Brain microvascular endothelial cell (primary cell): ENCODE data around the gene GIPC2.

Experiments
- DNase-seq: peaks from one replicate; pipeline ENCODE4 v3.0.0-alpha.2; 2020
- H3K27ac ChIP-seq: fragments of 250-450 bp; sonication (Bioruptor Pico); 2 replicates; pipeline ENCODE4 v1.5.1; 2020; ENCODE audit warnings: mild to moderate bottlenecking, moderate library complexity
- H3K27me3 ChIP-seq: fragments of 250-450 bp; sonication (Bioruptor Pico); replicated peaks from 2 replicates; pipeline ENCODE4 v1.5.1; 2020; ENCODE audit warnings: mild to moderate bottlenecking
- H3K36me3 ChIP-seq: fragments of 250-450 bp; sonication (Bioruptor Pico); replicated peaks from 2 replicates; pipeline ENCODE4 v1.5.1; 2020; ENCODE audit warnings: mild to moderate bottlenecking
- H3K4me3 ChIP-seq: 2 replicates; pipeline ENCODE4 v1.5.1; 2011; ENCODE audit warnings: low read depth, mild to moderate bottlenecking, control low read depth, low read length, moderate library complexity
- CTCF ChIP-seq: IDR thresholded peaks from 2 replicates; pipeline ENCODE4 v1.5.1; 2011; ENCODE audit warnings: low read depth, mild to moderate bottlenecking, moderate library complexity, low read length, control low read depth, inconsistent platforms; ENCODE audit errors: missing control alignments
- in situ Hi-C: cut with HindIII; loops from 2 replicates; pipeline ENCODE4 v1.10.0; 2017; ENCODE audit warnings: low sequenced_read_pairs, low pct_ligation_motif_present

Gene GIPC2

GRCh38 chr1:78004719-78005447, 40.9 kb upstream of the GIPC2 start, which contains the start of gene DNAJB4:
Gene DNAJB4, plus strand, starts transcription at chr1:78004939. Its CDS starts 172 bp downstream, at chr1:78005111.
- no peaks in the 10 kb centered on the region for H3K27me3 ChIP-seq
- in situ Hi-C loops = no loop called here
- no peaks in the 10 kb centered on the region for H3K36me3 ChIP-seq
- peak within 1 kb of the TSS; percentile 69 for H3K4me3 ChIP-seq
- no peak for TF ChIP-seq CTCF
- DNase-seq = peak; percentile 97
- peak within 1 kb of the TSS; percentile 92 for H3K27ac ChIP-seq

DNA sequence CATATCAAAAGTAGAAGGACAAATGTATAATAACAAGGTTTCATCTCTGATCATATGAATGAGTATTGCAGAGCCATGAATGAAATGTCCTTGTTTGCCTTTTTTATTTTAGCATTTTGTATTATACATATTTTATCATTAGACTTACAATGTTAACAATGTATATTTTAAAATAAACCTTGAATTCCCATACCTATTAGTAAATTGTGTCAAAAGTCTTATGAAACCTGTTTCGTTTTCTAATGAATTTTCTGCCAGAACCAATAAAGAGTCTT, 40.4 kb upstream of the GIPC2 start:
- peak overlapping the region; percentile 69 for H3K4me3 ChIP-seq
- TF ChIP-seq CTCF = no peak
- H3K36me3 ChIP-seq = no peaks in the 10 kb centered on the region
- in situ Hi-C loops = no loop called here
- H3K27ac ChIP-seq = peak overlapping the region; percentile 92
- no peaks in the 10 kb centered on the region for H3K27me3 ChIP-seq
- DNase-seq = no peak

- DNase-seq = peak; percentile 81
- Histone ChIP-seq H3K27ac (peak overlapping the region; percentile 92), H3K36me3 (no peaks in the 10 kb centered on the region), H3K27me3 (no peaks in the 10 kb centered on the region), H3K4me3 (peak overlapping the region; percentile 69)
- TF ChIP-seq CTCF = no peak
- in situ Hi-C loops = no loop called here
These were observed 40.0 kb upstream of the GIPC2 start for GRCh38 chr1:78005755-78006154.

DNA sequence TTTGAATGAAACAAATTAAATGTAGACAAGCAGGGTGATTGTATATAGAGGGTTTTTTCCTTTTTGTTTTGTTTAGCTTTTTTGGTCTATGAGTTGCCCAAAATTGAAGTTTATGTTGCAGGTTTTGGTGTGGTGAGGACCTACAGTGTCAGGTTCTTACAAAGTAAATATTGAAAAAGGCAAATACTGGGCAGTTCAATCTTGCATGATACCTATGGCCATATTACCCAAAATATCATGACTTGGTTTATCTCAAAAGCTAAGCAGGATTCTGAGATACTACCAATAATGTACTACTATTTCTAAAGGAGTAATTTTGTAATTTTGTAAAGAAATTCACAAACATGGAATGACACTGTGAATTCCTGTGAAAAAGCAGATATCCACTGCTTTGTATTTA, 39.2 kb upstream of the GIPC2 start:
- in situ Hi-C loops = no loop called here
- TF ChIP-seq CTCF = no peak
- H3K36me3 ChIP-seq = no peaks in the 10 kb centered on the region
- H3K27me3 ChIP-seq = no peaks in the 10 kb centered on the region
- peak overlapping the region; percentile 69 for H3K4me3 ChIP-seq
- H3K27ac ChIP-seq = peak overlapping the region; percentile 92
- no peak for DNase-seq

- no peak for TF ChIP-seq CTCF
- peak overlapping the region; percentile 69 for H3K4me3 ChIP-seq
- in situ Hi-C loops = no loop called here
- peak overlapping the region; percentile 13 for H3K27ac ChIP-seq
- H3K27me3 ChIP-seq = no peaks in the 10 kb centered on the region
- no peak for DNase-seq
- peaks cover 7% of the 10 kb centered on the region for H3K36me3 ChIP-seq
These were observed 38.0 kb upstream of the GIPC2 start for GRCh38 chr1:78007677-78008341.
